Small intestine (tissue), 16 donors: ENCODE results near the gene DISP3. TPM values are rescaled to one million over a fixed set of nuclear protein-coding genes. Genes with fewer than 3 reads are reported as not detected.

Experiments
- DNase-seq, 2 donors: peaks; one replicate each; pipeline versions ENCODE4 v3.0.0 to v3.0.0-alpha.2; 2013
- FAIRE-seq: peaks from 2 replicates; lab custom pipeline; 2012; peaks lifted over from hg19 to GRCh38; lab: Jason Lieb, UNC
- H3K27ac ChIP-seq, 3 donors: one replicate each; pipeline ENCODE4 v1.5.1; 2013; ENCODE audit warnings: low read length in 2 of 3, mild to moderate bottlenecking in 2 of 3, control low read depth in 1 of 3, inconsistent platforms in 1 of 3, low read depth in 1 of 3, moderate library complexity in 1 of 3
- H3K27me3 ChIP-seq, 3 donors: one replicate each; pipeline ENCODE4 v1.6.1; 2013; ENCODE audit warnings: low read length in 3 of 3, inconsistent platforms in 1 of 3; ENCODE audit not compliant: control insufficient read depth in 3 of 3, insufficient read depth in 3 of 3
- H3K36me3 ChIP-seq, 3 donors: one replicate each; pipeline ENCODE4 v1.6.1; 2013; ENCODE audit warnings: low read length in 3 of 3, inconsistent platforms in 1 of 3, low read depth in 1 of 3, mild to moderate bottlenecking in 1 of 3, moderate library complexity in 1 of 3; ENCODE audit not compliant: control insufficient read depth in 3 of 3, insufficient read depth in 2 of 3
- H3K4me1 ChIP-seq, 3 donors: one replicate each; pipeline ENCODE4 v1.6.1; 2013; ENCODE audit warnings: low read length in 2 of 3, inconsistent platforms in 1 of 3, low read depth in 1 of 3, mild to moderate bottlenecking in 1 of 3, moderate library complexity in 1 of 3; ENCODE audit not compliant: control insufficient read depth in 3 of 3, insufficient read depth in 2 of 3
- H3K4me3 ChIP-seq, 3 donors: one replicate each; pipeline ENCODE4 v1.5.1; 2013; ENCODE audit warnings: low read length in 3 of 3, control low read depth in 1 of 3, inconsistent platforms in 1 of 3, low read depth in 1 of 3, mild to moderate bottlenecking in 1 of 3, moderate library complexity in 1 of 3
- H3K9me3 ChIP-seq, 2 donors: one replicate each; pipeline ENCODE4 v1.6.1; 2013; ENCODE audit warnings: low read depth in 1 of 2, low read length in 1 of 2; ENCODE audit not compliant: control insufficient read depth in 2 of 2, insufficient read depth in 1 of 2
- WGBS, 3 donors: extraction: QIAGEN DNeasy Blood & Tissue Kit; methylation state at CpG; one replicate each; pipeline ENCODE4 v1.1.7; 2013; 5-methylcytosine and 5-hydroxymethylcytosine counted together
- long read RNA-seq, 10 donors: transcript quantifications; one replicate each; lab custom pipeline, GENCODE V29; 2026
- polyA plus RNA-seq, 4 donors: library from polyadenylated mRNA; stranded (reverse) in 3 of 4; unstranded in 1 of 4; fragments of 200-250 nt in 3 of 4; fragments of 120-200 nt in 1 of 4; gene quantifications; one replicate each; pipeline versions ENCODE4 v1.2.1 to v1.2.3, GENCODE V29; 2013
- donor health status: healthy with polysubstance abuse.
- donor health status: control.
- donor health status: control.
- donor health status: Bipolar disorder and iron deficiency.
- donor health status: healthy.

Gene DISP3
- under 1 TPM in 2 of 4 donors, not detected in 2; 0.54 to 0.61 TPM for polyA plus RNA-seq
- long read RNA-seq, donor 1 = 0 reads
- long read RNA-seq, donor 2 = 0 reads
- long read RNA-seq, donor 3 = 0 reads
- long read RNA-seq, donor 4 = 0 reads
- long read RNA-seq, donor 5 = 0 reads
- long read RNA-seq, donor 6 = 0 reads
- long read RNA-seq, donor 7 = 0 reads
- long read RNA-seq, donor 8 = 0 reads
- long read RNA-seq, donor 9 = 0 reads
- long read RNA-seq, donor 10 = 0 reads

DNA sequence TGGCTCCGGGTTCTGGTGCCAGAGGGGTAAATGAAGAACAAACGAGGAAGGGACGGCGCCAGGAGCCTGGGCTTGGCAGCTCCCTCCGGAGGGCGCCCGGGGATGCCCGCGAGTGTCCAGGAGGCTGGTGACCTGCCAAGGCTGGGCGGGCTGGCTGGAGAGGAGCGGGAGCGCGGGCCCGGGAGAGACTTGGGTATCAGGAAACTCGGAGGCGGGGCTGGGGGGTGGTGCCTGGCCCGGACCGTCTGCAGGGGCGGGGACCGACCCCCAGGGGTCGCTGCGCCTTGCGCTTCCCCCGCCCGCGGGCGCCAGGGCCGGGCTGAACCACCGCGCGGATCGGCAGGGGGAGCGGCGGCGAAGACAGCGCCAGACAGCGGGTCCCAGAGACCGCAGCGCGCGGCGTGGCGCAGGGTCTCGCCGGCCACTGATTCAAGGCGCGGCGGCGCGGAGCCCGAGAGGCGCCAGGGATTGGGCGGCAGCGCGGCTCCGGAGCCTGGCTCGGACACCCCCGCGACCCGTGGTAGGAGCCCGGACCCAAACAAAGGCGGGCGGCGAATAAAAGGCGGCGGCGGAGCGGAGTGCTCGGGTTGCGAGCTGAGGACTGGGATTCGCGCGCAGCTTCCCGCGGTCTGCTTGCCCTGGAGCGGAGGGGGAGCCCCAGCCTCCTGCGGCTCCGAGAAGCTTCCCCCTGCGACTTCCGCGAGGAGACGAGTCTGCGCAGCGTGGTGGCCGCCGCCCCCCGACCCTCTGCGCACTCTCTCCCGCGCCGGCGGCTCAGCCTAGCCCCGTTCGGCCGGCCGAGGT lies at the start of gene DISP3:
Gene DISP3, plus strand, starts transcription at position 585 of the 804 bp plus-strand sequence. CDS start 21,838 bp downstream, outside the sequence.
- DNase-seq (peak; percentile 20 to 80), FAIRE-seq (no peak)
- Histone ChIP-seq H3K4me3 (peak within 1 kb of the TSS in 2 of 3 donors; percentile 41 to 54), H3K27me3 (peaks cover 6 to 54% (median 32%) of the 10 kb centered on the region in 3 donors), H3K36me3 (no peaks in the 10 kb centered on the region), H3K9me3 (no peaks in the 10 kb centered on the region), H3K4me1 (peaks cover 0 to 4% (median 0%) of the 10 kb centered on the region in 3 donors), H3K27ac (no peak within 1 kb of the TSS)
- WGBS, 3 donors = 0 to 1% (median 1%) methylated on average over 75 to 96 of the region's 96 CpGs

GRCh38 chr1:11429226-11429625 lies 49.7 kb upstream of the DISP3 start:
- no peaks in the 10 kb centered on the region for H3K4me1 ChIP-seq
- no peak overlapping the region for H3K4me3 ChIP-seq
- H3K27me3 ChIP-seq = peaks cover 0 to 2% (median 0%) of the 10 kb centered on the region in 3 donors
- H3K36me3 ChIP-seq = no peaks in the 10 kb centered on the region
- 70 to 75% (median 73%) methylated on average over 6 of the region's 6 CpGs for WGBS, 3 donors
- no peak for FAIRE-seq
- H3K9me3 ChIP-seq = no peaks in the 10 kb centered on the region
- no peak overlapping the region for H3K27ac ChIP-seq
- no peak for DNase-seq

DNA sequence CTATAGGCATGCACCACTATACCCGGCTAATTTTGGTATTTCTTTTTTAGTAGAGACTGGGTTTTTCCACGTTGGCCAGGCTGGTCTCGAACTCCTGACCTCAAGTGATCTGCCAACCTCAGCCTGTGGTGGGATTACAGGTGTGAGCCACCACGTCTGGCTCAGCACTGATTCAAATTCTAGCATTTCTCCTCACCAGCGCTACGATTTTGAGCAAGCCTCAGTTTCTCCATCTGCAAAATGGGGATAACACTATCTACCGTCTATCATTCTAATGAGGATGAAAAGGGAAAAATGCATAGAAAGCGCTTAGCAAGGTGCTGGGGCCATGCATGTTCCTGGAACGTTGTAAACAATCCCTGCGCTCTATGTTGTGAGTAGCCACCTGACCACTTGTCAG lies 49.0 kb upstream of the DISP3 start:
- FAIRE-seq (no peak), DNase-seq (no peak)
- Histone ChIP-seq H3K27ac (no peak overlapping the region), H3K9me3 (no peaks in the 10 kb centered on the region), H3K4me1 (no peaks in the 10 kb centered on the region), H3K36me3 (no peaks in the 10 kb centered on the region), H3K4me3 (no peak overlapping the region), H3K27me3 (peaks cover 0 to 2% (median 0%) of the 10 kb centered on the region in 3 donors)
- WGBS, 3 donors = 80 to 86% (median 83%) methylated on average over 10 of the region's 10 CpGs

- 52 to 70% (median 54%) methylated on average over 15 to 16 of the region's 16 CpGs for whole genome bisulfite sequencing, 3 donors
- no peaks in the 10 kb centered on the region for H3K4me1 ChIP-seq
- H3K4me3 ChIP-seq = no peak overlapping the region
- H3K27me3 ChIP-seq = peaks cover 0 to 2% (median 2%) of the 10 kb centered on the region in 3 donors
- no peak overlapping the region for H3K27ac ChIP-seq
- H3K36me3 ChIP-seq = no peaks in the 10 kb centered on the region
- no peak for FAIRE-seq
- DNase-seq = no peak
- no peaks in the 10 kb centered on the region for H3K9me3 ChIP-seq
Measured at GRCh38 chr1:11431941-11432507, 46.9 kb upstream of the DISP3 start.

DNA sequence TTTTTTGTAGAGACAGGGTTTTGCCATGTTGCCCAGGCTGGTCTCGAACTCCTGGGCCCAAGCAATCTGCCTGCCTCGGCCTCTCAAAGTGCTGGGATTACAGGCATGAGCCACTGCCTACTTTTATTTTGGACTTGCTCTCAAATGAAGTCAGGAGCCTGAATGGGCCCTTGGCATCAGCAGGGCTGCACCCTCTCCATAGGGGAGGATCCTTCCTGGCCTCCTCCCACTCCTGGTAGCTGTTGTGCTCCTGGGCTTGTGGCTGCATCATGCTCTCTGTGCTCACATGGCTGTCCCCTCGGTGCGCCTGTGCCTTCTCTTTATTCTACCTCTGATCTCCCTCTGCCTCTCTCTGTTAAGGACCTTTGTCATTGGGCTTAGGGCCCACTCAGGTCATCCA lies 46.4 kb upstream of the DISP3 start:
- Histone ChIP-seq H3K4me1 (no peaks in the 10 kb centered on the region), H3K27ac (no peak overlapping the region), H3K36me3 (no peaks in the 10 kb centered on the region), H3K27me3 (peaks cover 0 to 2% (median 2%) of the 10 kb centered on the region in 3 donors), H3K9me3 (no peaks in the 10 kb centered on the region), H3K4me3 (no peak overlapping the region)
- WGBS, 3 donors = 82 to 84% (median 82%) methylated on average over 4 of the region's 4 CpGs
- FAIRE-seq (no peak), DNase-seq (no peak)

GRCh38 chr1:11434501-11434900 lies 44.5 kb upstream of the DISP3 start:
- WGBS, 3 donors = 66 to 77% (median 71%) methylated on average over 5 of the region's 5 CpGs
- no peak for DNase-seq

GRCh38 chr1:11434926-11435325 lies 44.0 kb upstream of the DISP3 start:
- WGBS, 3 donors = 85 to 90% (median 87%) methylated on average over 11 of the region's 11 CpGs
- no peak for FAIRE-seq

More at GRCh38 chr1:11434501-11434900, 44.5 kb upstream of the DISP3 start:
- no peaks in the 10 kb centered on the region for H3K36me3 ChIP-seq
- no peaks in the 10 kb centered on the region for H3K4me1 ChIP-seq
- H3K9me3 ChIP-seq = no peaks in the 10 kb centered on the region
- no peak for FAIRE-seq
- H3K27ac ChIP-seq = no peak overlapping the region
- no peak overlapping the region for H3K4me3 ChIP-seq
- H3K27me3 ChIP-seq = peaks cover 0 to 12% (median 2%) of the 10 kb centered on the region in 3 donors

GRCh38 chr1:11438996-11439395 lies 40.0 kb upstream of the DISP3 start:
- Histone ChIP-seq H3K4me3 (no peak overlapping the region), H3K36me3 (no peaks in the 10 kb centered on the region), H3K27me3 (peaks cover 0 to 14% (median 5%) of the 10 kb centered on the region in 3 donors), H3K9me3 (no peaks in the 10 kb centered on the region), H3K27ac (no peak overlapping the region), H3K4me1 (no peaks in the 10 kb centered on the region)
- WGBS, 3 donors = 47 to 65% (median 65%) methylated on average over 7 of the region's 7 CpGs
- DNase-seq (no peak), FAIRE-seq (no peak)

More at GRCh38 chr1:11434926-11435325, 44.0 kb upstream of the DISP3 start:
- Histone ChIP-seq H3K4me3 (no peak overlapping the region), H3K27ac (no peak overlapping the region), H3K4me1 (no peaks in the 10 kb centered on the region), H3K27me3 (peaks cover 0 to 14% (median 2%) of the 10 kb centered on the region in 3 donors), H3K9me3 (no peaks in the 10 kb centered on the region), H3K36me3 (no peaks in the 10 kb centered on the region)
- DNase-seq = no peak
